K562 (cell line): Measurements from ENCODE around the gene KCNK1. TPM values are rescaled to one million over a fixed set of nuclear protein-coding genes. Genes with fewer than 3 reads are reported as not detected.

Experiments used
- EP400 ChIP-seq: fragments of 450-650 bp; IDR thresholded peaks from 2 replicates; pipeline ENCODE4 v1.6.1; 2017; ENCODE audit warnings: antibody characterized with exemption, mild to moderate bottlenecking, moderate library complexity
- GATAD2A ChIP-seq: fragments of 450-650 bp; IDR thresholded peaks from 2 replicates; pipeline ENCODE4 v1.6.1; 2017
- HNRNPUL1 ChIP-seq: fragments of 200-400 bp; formaldehyde crosslinking; IDR thresholded peaks from 2 replicates; pipeline ENCODE4 v1.6.1; 2017; ENCODE audit warnings: low read length
- JUN ChIP-seq, 2 experiments: sonication (generic) in 1 of 2; formaldehyde crosslinking in 1 of 2; IDR thresholded peaks; 2 replicates each; pipeline versions ENCODE4 v1.6.1 to v1.8.0; 2012 to 2022; ENCODE audit warnings: borderline replicate concordance in 2 of 2, mild to moderate bottlenecking in 2 of 2, improper control_type of control experiment in 1 of 2, low read depth in 1 of 2, low read length in 1 of 2, missing genetic modification reagents in 1 of 2
- MTF1 ChIP-seq: fragments of 250-450 bp; sonication (Bioruptor Pico); IDR thresholded peaks from 2 replicates; pipeline ENCODE4 v1.9.0; 2021; ENCODE audit warnings: moderate library complexity, mild to moderate bottlenecking, inconsistent platforms, borderline replicate concordance
- NCOA2 ChIP-seq, 2 experiments: fragments of 450-650 bp; IDR thresholded peaks; 2 replicates each; pipeline ENCODE4 v1.6.1; 2018; ENCODE audit warnings: mild to moderate bottlenecking in 2 of 2, moderate library complexity in 1 of 2; ENCODE audit not compliant: partially characterized antibody in 2 of 2
- NFE2L1 ChIP-seq: fragments of 450-650 bp; IDR thresholded peaks from 2 replicates; pipeline ENCODE4 v1.6.1; 2016; ENCODE audit warnings: missing genetic modification characterization, low read depth, mild to moderate bottlenecking, missing compliant biosample characterization, moderate library complexity, borderline replicate concordance
- NONO ChIP-seq, 2 experiments: fragments of 200-400 bp in 1 of 2; fragments of 450-650 bp in 1 of 2; formaldehyde crosslinking in 1 of 2; IDR thresholded peaks; 2 replicates each; pipeline ENCODE4 v1.6.1; 2017; ENCODE audit warnings: low read depth in 2 of 2, mild to moderate bottlenecking in 2 of 2, moderate library complexity in 2 of 2, low read length in 1 of 2
- PHF21A ChIP-seq: fragments of 450-650 bp; IDR thresholded peaks from 2 replicates; pipeline ENCODE4 v1.6.1; 2017; ENCODE audit warnings: low read depth, borderline replicate concordance
- PTBP1 ChIP-seq: fragments of 200-400 bp; formaldehyde crosslinking; IDR thresholded peaks from 2 replicates; pipeline ENCODE4 v1.6.1; 2017; ENCODE audit warnings: low read depth, low read length
- RB1 ChIP-seq: fragments of 450-650 bp; IDR thresholded peaks from 2 replicates; pipeline ENCODE4 v1.6.1; 2017; ENCODE audit warnings: low read depth, mild to moderate bottlenecking
- SMAD2 ChIP-seq: fragments of 150-350 bp; IDR thresholded peaks from 2 replicates; pipeline ENCODE4 v1.6.1; 2014; ENCODE audit warnings: low read depth, mild to moderate bottlenecking, low read length
- TCF7L2 ChIP-seq: fragments of 150-350 bp; IDR thresholded peaks from 2 replicates; pipeline ENCODE4 v1.6.1; 2016; ENCODE audit warnings: low read depth, mild to moderate bottlenecking, low read length, moderate library complexity
- XRCC3 ChIP-seq: fragments of 450-650 bp; IDR thresholded peaks from 2 replicates; pipeline ENCODE4 v1.6.1; 2017; ENCODE audit warnings: mild to moderate bottlenecking, moderate library complexity
- ZNF3 ChIP-seq: fragments of 250-450 bp; sonication (Bioruptor Pico); IDR thresholded peaks from 2 replicates; pipeline ENCODE4 v1.5.0; 2021; ENCODE audit warnings: mild to moderate bottlenecking, moderate library complexity
- polyA plus RNA-seq, 8 experiments: library from polyadenylated mRNA; depleted of rRNA in 4 of 8; stranded (reverse) in 5 of 8; unstranded in 3 of 8; fragments of >200 nt; fragmentation: Nextera tagmentation in 2 of 8; fragmentation: Illumina TruSeq in 1 of 8; extraction: Ambion mirVana in 2 of 8; extraction: Trizol in 1 of 8; gene quantifications; 2 replicates each; pipeline versions ENCODE4 v1.2.1 to v1.2.3, GENCODE V29; 2011 to 2014; ENCODE audit warnings: inconsistent platforms in 1 of 8, missing spikeins in 1 of 8
- total RNA-seq, 7 experiments: library from RNA; depleted of rRNA in 6 of 7; stranded (reverse); fragments of >200 nt in 6 of 7; fragmentation: Illumina TruSeq in 2 of 7; extraction: Trizol in 2 of 7; gene quantifications; 2 replicates each; pipeline versions ENCODE4 v1.2.1 to v1.2.3, GENCODE V29; 2011 to 2021; ENCODE audit warnings: low replicate concordance in 1 of 7
- TF ChIP-seq, protein P1 (sequence below), 2 experiments: fragments of 450-650 bp in 1 of 2; sonication (generic) in 1 of 2; formaldehyde crosslinking in 1 of 2; IDR thresholded peaks in 1 of 2; conservative IDR thresholded peaks in 1 of 2; 2 replicates each; pipeline versions ENCODE4 v1.6.1 to v1.8.1; 2016 to 2023; ENCODE audit warnings: mild to moderate bottlenecking in 2 of 2, moderate library complexity in 2 of 2, inconsistent platforms in 1 of 2, missing genetic modification reagents in 1 of 2
- TF ChIP-seq, protein P2 (sequence below): fragments of 250-450 bp; sonication (Bioruptor Pico); IDR thresholded peaks from 2 replicates; pipeline ENCODE4 v1.6.1; 2021; ENCODE audit warnings: mild to moderate bottlenecking
- TF ChIP-seq, protein P3 (sequence below): IDR thresholded peaks from 2 replicates; pipeline ENCODE4 v1.6.1; 2012; ENCODE audit warnings: low read depth, low read length, improper control_type of control experiment, borderline replicate concordance
- TF ChIP-seq, protein P4 (sequence below): fragments of 250-450 bp; sonication (Bioruptor Pico); IDR thresholded peaks from 2 replicates; pipeline ENCODE4 v1.5.1; 2021; ENCODE audit warnings: mild to moderate bottlenecking
- TF ChIP-seq, protein P5 (sequence below): fragments of 200-400 bp; formaldehyde crosslinking; IDR thresholded peaks from 2 replicates; pipeline ENCODE4 v1.6.1; 2017; ENCODE audit warnings: mild to moderate bottlenecking, low read depth, low read length, moderate library complexity

Gene KCNK1
- total and polyA plus RNA-seq, 9 of the 15 experiments (the other 6 are each of a cell fraction or from before 2014, with no cell fraction given), result 3.1 to 22.7 (median 6.0) TPM

DNA sequence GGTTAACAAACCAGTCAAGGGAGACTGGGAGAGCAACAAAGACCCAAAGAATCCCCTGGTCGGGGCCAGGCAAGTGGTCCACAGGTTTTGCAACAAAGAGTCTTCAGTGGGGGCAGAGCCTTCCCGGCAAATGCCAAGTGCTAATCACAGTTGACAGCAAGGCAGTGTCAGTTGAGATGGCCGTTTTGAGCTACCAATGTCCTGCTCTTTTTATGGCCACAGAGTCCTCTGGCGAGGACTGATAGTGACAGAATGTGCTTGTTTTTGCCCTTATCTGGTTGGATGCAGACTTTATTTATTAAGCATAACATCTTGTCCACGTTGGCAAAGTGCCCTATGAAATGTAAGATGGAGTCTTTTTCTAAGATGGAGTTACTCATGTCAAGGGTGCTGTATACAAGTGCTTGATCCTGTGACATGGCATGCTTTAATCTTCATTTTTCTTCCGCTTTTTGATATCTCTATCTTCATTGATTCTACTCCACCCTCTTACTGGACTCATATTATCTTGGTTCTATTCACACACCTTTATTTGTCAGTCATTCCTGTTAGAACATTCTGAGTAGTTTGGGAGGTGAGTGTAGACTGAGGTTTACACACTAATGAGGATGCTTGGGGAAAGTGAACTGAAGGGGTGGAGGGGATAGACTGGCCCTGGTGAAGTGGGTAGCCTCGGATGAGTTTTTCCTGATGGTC, 51.8 kb downstream of the KCNK1 start (continued):
- TF ChIP-seq, protein P1, sequence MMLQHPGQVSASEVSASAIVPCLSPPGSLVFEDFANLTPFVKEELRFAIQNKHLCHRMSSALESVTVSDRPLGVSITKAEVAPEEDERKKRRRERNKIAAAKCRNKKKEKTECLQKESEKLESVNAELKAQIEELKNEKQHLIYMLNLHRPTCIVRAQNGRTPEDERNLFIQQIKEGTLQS (IDR thresholded peaks at IDR 0.05), result no peak; the same call in 1 of the 2 replicates
- TF ChIP-seq, protein P1 (CRISPR knock-in tag; conservative IDR thresholded peaks at IDR 0.05), result no peak
- TF ChIP-seq, protein P2, sequence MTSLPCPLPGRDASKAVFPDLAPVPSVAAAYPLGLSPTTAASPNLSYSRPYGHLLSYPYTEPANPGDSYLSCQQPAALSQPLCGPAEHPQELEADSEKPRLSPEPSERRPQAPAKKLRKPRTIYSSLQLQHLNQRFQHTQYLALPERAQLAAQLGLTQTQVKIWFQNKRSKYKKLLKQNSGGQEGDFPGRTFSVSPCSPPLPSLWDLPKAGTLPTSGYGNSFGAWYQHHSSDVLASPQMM (CRISPR knock-in tag), result peak; percentile 91
- TF ChIP-seq EP400 (peak; percentile 53; the same call in 1 of the 2 replicates), NCOA2 (IDR thresholded peaks at IDR 0.05; ENCODE audit: partially characterized antibody in 2 of 2) (peak; percentile 79 to 84), TCF7L2 (no peak), JUN (IDR thresholded peaks at IDR 0.05; ENCODE audit: borderline replicate concordance, low read depth, low read length) (peak; percentile 17; the same call in 1 of the 2 replicates), JUN (CRISPR knock-in tag; IDR thresholded peaks at IDR 0.05; ENCODE audit: borderline replicate concordance) (no peak), XRCC3 (no peak; the same call in 1 of the 2 replicates), PHF21A (0 out of 2 replicates have a peak, but pooled peaks have one; percentile 55), PTBP1 (no peak), SMAD2 (no peak), RB1 (no peak), MTF1 (CRISPR knock-in tag) (peak; percentile 100), HNRNPUL1 (no peak), NONO (IDR thresholded peaks at IDR 0.05; ENCODE audit: low read depth in 2 of 2, low read length in 1 of 2) (peak in 1 of 2 experiments; percentile 63; a peak in 1 of 4 replicates), NFE2L1 (tag) (peak; percentile 99), GATAD2A (peak; percentile 100), ZNF3 (CRISPR knock-in tag) (peak; percentile 90)
- TF ChIP-seq, protein P3, sequence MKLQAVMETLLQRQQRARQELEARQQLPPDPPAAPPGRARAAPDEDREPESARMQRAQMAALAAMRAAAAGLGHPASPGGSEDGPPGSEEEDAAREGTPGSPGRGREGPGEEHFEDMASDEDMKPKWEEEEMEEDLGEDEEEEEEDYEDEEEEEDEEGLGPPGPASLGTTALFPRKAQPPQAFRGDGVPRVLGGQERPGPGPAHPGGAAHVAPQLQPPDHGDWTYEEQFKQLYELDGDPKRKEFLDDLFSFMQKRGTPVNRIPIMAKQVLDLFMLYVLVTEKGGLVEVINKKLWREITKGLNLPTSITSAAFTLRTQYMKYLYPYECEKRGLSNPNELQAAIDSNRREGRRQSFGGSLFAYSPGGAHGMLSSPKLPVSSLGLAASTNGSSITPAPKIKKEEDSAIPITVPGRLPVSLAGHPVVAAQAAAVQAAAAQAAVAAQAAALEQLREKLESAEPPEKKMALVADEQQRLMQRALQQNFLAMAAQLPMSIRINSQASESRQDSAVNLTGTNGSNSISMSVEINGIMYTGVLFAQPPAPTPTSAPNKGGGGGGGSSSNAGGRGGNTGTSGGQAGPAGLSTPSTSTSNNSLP, result peak; percentile 99
- TF ChIP-seq, protein P4, sequence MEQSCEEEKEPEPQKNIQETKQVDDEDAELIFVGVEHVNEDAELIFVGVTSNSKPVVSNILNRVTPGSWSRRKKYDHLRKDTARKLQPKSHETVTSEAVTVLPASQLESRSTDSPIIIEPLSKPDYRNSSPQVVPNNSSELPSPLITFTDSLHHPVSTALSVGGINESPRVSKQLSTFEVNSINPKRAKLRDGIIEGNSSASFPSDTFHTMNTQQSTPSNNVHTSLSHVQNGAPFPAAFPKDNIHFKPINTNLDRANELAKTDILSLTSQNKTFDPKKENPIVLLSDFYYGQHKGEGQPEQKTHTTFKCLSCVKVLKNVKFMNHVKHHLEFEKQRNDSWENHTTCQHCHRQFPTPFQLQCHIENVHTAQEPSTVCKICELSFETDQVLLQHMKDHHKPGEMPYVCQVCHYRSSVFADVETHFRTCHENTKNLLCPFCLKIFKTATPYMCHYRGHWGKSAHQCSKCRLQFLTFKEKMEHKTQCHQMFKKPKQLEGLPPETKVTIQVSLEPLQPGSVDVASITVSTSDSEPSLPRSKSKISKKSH (CRISPR knock-in tag), result peak; percentile 99
- TF ChIP-seq, protein P5, sequence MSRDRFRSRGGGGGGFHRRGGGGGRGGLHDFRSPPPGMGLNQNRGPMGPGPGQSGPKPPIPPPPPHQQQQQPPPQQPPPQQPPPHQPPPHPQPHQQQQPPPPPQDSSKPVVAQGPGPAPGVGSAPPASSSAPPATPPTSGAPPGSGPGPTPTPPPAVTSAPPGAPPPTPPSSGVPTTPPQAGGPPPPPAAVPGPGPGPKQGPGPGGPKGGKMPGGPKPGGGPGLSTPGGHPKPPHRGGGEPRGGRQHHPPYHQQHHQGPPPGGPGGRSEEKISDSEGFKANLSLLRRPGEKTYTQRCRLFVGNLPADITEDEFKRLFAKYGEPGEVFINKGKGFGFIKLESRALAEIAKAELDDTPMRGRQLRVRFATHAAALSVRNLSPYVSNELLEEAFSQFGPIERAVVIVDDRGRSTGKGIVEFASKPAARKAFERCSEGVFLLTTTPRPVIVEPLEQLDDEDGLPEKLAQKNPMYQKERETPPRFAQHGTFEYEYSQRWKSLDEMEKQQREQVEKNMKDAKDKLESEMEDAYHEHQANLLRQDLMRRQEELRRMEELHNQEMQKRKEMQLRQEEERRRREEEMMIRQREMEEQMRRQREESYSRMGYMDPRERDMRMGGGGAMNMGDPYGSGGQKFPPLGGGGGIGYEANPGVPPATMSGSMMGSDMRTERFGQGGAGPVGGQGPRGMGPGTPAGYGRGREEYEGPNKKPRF, result no peak
